GM12874 (cell line): ENCODE measurements around the gene NRIP3.
A peak's percentile ranks its signal among the peaks of the same experiment; 100 is the strongest.

Experiments
- CTCF ChIP-seq: IDR thresholded peaks from 2 replicates; pipeline ENCODE4 v1.5.1; 2011; ENCODE audit warnings: low read depth, mild to moderate bottlenecking, control low read depth, low read length, moderate library complexity; ENCODE audit not compliant: insufficient read depth

The NRIP3 gene

GRCh38 chr11:8964324-8965320 is 39.2 kb downstream of the NRIP3 start, which contains the start of gene TMEM9B:
Gene TMEM9B (minus strand): TSS chr11:8964442. CDS start chr11:8964313, 129 bp downstream.
- no peak for TF ChIP-seq CTCF

- TF ChIP-seq CTCF = no peak
Measured at GRCh38 chr11:8963569-8964323, 40.1 kb downstream of the NRIP3 start.

GRCh38 chr11:8962841-8963240 is 41.0 kb downstream of the NRIP3 start:
- no peak for TF ChIP-seq CTCF

- no peak for TF ChIP-seq CTCF
Measured at GRCh38 chr11:8961401-8961800, 42.4 kb downstream of the NRIP3 start.

GRCh38 chr11:8959546-8960166 is 44.1 kb downstream of the NRIP3 start:
- TF ChIP-seq CTCF = peak; percentile 67

GRCh38 chr11:8956860-8957259 is 46.9 kb downstream of the NRIP3 start:
- no peak for TF ChIP-seq CTCF

GRCh38 chr11:8948886-8949285 is 54.9 kb downstream of the NRIP3 start:
- no peak for TF ChIP-seq CTCF
